ENCODE measurements around the gene CDH16. TPM values are rescaled to one million over a fixed set of nuclear protein-coding genes. Genes with fewer than 3 reads are reported as not detected.
"Not testable (repeated sequence)": the region's sequence is repeated elsewhere in the genome, so short reads cannot be mapped to it uniquely, and the experiment has no call there.

CDH16 gene
- total RNA-seq, 2 donors from 2014 or later: not detected

DNA sequence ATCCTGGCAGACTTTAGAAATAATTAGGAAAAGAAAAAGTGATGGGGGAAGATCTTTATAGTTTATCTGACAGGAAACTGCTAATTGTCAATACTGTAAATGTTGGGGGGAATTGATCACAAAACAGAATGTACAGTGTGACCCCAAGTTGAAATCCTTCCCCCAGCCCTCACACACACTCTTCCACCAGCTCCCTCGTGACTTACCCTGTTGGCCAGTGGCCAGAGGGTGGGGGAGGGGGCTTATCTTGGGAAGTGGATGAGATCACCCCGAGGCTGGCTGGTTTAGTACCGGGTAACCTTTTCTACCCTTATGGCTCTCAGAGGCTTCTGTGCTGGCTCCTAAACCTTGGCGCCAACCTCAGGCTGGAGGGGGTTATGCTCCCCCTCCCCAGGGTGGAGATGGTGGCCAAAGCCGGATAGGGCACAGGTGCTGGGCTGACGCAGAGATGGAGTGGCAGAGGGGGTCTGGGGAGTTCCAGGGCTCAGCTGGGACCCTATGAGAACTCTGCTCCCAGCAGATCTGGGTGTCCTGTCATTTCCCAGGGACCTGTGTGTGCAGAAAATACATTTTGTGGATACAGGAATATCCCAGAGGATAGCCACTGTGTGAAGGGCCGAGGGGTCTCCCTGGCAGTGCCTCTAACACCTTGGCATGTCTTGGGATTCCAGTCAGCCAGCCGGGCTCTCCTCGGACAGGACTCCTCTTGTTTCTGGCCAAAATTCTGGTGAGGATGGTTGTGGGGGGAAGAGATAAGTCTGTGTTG, 18.6 kb downstream of the CDH16 start:
- H3K9me3 ChIP-seq: no peaks in the 10 kb centered on the region
- H3K4me3 ChIP-seq: peak overlapping the region; percentile 22
- TF ChIP-seq, protein P1, sequence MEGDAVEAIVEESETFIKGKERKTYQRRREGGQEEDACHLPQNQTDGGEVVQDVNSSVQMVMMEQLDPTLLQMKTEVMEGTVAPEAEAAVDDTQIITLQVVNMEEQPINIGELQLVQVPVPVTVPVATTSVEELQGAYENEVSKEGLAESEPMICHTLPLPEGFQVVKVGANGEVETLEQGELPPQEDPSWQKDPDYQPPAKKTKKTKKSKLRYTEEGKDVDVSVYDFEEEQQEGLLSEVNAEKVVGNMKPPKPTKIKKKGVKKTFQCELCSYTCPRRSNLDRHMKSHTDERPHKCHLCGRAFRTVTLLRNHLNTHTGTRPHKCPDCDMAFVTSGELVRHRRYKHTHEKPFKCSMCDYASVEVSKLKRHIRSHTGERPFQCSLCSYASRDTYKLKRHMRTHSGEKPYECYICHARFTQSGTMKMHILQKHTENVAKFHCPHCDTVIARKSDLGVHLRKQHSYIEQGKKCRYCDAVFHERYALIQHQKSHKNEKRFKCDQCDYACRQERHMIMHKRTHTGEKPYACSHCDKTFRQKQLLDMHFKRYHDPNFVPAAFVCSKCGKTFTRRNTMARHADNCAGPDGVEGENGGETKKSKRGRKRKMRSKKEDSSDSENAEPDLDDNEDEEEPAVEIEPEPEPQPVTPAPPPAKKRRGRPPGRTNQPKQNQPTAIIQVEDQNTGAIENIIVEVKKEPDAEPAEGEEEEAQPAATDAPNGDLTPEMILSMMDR (IDR thresholded peaks at IDR 0.05): no peak
- peaks cover 61 to 97% of the 10 kb centered on the region in 2 donors for H3K4me1 ChIP-seq (ENCODE audit: control insufficient read depth in 1 of 2, low read depth in 2 of 2)
- no peaks in the 10 kb centered on the region for H3K36me3 ChIP-seq
- DNase-seq (ENCODE audit: low spot score) (peak; percentile 76), ATAC-seq (ENCODE audit: insufficient number of reproducible peaks, low FRiP score, low read depth) (no peak)
- peak overlapping the region; percentile 93 to 97 for H3K27ac ChIP-seq
- no peaks in the 10 kb centered on the region for H3K27me3 ChIP-seq (replicated peaks; ENCODE audit: insufficient read depth)

DNA sequence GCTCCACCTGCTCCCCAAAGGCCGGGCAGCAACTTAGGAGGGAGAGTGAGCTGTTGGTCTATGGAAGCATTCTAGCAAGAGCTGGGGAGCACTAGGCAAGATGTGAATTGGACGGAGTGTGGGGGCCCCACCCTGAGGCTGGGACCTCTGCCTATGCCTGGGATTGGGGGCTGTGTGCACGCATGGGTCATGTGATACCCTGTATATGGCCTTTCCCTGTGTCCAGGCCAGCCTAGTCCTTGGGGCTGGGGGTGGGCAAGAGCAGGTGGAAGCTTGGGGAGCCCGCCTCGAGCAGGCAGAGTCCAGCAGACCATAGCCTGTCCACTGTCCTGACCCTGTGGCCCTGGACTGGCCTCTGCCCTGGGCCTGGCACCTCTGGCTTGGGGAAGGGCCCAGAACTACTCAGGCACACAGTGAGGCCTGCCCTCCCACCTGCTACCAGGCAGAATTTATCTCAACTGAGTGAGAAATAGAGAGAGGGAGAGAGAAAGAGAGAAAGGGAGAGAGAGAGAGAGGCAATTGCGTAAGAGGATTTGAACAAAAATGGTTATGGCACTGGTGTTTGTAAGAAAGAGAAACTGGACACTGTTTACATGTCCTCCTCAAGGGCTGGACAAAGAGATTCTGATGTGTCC, 19.3 kb downstream of the CDH16 start:
- H3K4me1 ChIP-seq (ENCODE audit: control insufficient read depth in 1 of 2, low read depth in 2 of 2): peaks cover 54 to 90% of the 10 kb centered on the region in 2 donors
- H3K9me3 ChIP-seq: no peaks in the 10 kb centered on the region
- no peaks in the 10 kb centered on the region for H3K27me3 ChIP-seq (replicated peaks; ENCODE audit: insufficient read depth)
- H3K27ac ChIP-seq: peak overlapping the region; percentile 93 to 97
- no peak overlapping the region for H3K4me3 ChIP-seq
- DNase-seq (ENCODE audit: low spot score): no peak
- no peaks in the 10 kb centered on the region for H3K36me3 ChIP-seq
- ATAC-seq (ENCODE audit: insufficient number of reproducible peaks, low FRiP score, low read depth): no peak
- TF ChIP-seq, protein P1 (IDR thresholded peaks at IDR 0.05): no peak

DNA sequence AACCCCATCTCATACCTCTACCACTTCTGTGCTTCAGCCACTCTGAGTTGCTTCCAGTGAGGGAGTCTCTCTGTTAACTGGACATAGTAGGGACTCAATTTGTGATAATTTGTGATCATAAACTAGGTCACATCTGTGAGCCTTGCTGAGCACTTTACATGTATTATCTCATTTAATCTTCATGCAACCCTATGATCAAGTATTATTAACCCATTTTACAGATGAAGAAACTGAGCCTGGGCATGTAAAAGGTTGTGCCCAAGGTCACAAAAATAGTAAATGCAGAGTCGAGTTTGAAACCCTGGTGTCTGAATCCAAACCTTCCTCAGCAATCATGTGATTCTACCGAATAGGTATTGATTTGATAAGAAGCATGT, 19.8 kb downstream of the CDH16 start:
- peaks cover 49 to 85% of the 10 kb centered on the region in 2 donors for H3K4me1 ChIP-seq (ENCODE audit: control insufficient read depth in 1 of 2, low read depth in 2 of 2)
- no peak overlapping the region for H3K4me3 ChIP-seq
- DNase-seq (ENCODE audit: low spot score) (no peak), ATAC-seq (ENCODE audit: insufficient number of reproducible peaks, low FRiP score, low read depth) (no peak)
- no peaks in the 10 kb centered on the region for H3K36me3 ChIP-seq
- TF ChIP-seq, protein P1 (IDR thresholded peaks at IDR 0.05): no peak
- no peaks in the 10 kb centered on the region for H3K27me3 ChIP-seq (replicated peaks; ENCODE audit: insufficient read depth)
- H3K27ac ChIP-seq: peak overlapping the region; percentile 93 to 97
- no peaks in the 10 kb centered on the region for H3K9me3 ChIP-seq

DNA sequence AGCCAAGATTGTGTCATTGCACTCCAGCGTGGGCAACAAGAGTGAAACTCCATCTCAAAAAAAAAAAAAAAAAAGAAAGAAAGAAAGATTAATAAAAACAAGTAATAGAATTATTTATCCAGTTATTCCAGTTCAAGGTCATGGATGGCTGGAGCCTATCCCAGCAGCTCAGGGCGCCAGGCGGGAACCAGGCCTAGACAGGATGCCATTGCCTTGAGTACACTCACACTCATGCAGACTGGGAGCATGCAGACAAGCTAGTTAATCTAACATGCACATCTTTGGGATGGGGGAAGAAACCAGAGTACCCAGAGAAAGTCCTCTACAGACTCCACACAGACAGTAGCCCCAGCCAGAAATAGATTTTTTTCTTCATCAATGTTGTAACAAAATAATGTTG, 20.5 kb downstream of the CDH16 start:
- Histone ChIP-seq H3K9me3 (no peaks in the 10 kb centered on the region), H3K4me1 (ENCODE audit: control insufficient read depth in 1 of 2, low read depth in 2 of 2) (peaks cover 43 to 78% of the 10 kb centered on the region in 2 donors), H3K36me3 (no peaks in the 10 kb centered on the region), H3K27me3 (replicated peaks; ENCODE audit: insufficient read depth) (no peaks in the 10 kb centered on the region), H3K4me3 (no peak overlapping the region), H3K27ac (peak overlapping the region; percentile 93 to 97)
- TF ChIP-seq, protein P1 (IDR thresholded peaks at IDR 0.05): no peak
- peak; percentile 60 for DNase-seq (ENCODE audit: low spot score)
- peak; percentile 55 for ATAC-seq (ENCODE audit: insufficient number of reproducible peaks, low FRiP score, low read depth)

DNA sequence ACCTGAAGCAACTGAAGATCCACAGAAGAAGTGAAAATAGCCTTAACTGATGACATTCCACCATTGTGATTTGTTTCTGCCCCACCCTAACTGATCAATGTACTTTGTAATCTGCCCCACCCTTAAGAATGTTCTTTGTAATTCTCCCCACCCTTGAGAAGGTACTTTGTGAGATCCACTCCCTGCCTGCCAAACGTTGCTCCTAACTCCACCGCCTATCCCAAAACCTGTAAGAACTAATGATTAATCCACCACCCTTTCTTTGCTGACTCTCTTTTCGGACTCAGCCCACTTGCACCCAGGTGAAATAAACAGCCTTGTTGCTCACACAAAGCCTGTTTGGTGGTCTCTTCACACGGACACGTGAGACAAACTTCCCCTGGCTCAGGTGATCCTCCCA, 22.0 kb downstream of the CDH16 start:
- Histone ChIP-seq H3K4me1 (ENCODE audit: control insufficient read depth in 1 of 2, low read depth in 2 of 2) (peaks cover 35 to 63% of the 10 kb centered on the region in 2 donors), H3K27ac (peak overlapping the region; percentile 43 to 72)
- H3K9me3 ChIP-seq; H3K4me3 ChIP-seq; H3K36me3 ChIP-seq; DNase-seq (ENCODE audit: low spot score); H3K27me3 ChIP-seq (replicated peaks; ENCODE audit: insufficient read depth); ATAC-seq (ENCODE audit: insufficient number of reproducible peaks, low FRiP score, low read depth): not testable (repeated sequence)
